Osteocyte (in vitro differentiated cells): ENCODE data around the gene RGS19. TPM values are rescaled to one million over a fixed set of nuclear protein-coding genes. Genes with fewer than 3 reads are reported as not detected.

Source experiments
- DNase-seq: peaks from one replicate; pipeline ENCODE4 v3.0.0; 2021; ENCODE audit warnings: mixed read lengths; ENCODE audit not compliant: unreplicated experiment; ENCODE audit errors: extremely low spot score
- H3K27ac Mint-ChIP-seq: one replicate; pipeline ENCODE4 v1.8.0; 2021; ENCODE audit warnings: mild to moderate bottlenecking, mixed read lengths; ENCODE audit not compliant: unreplicated experiment
- H3K27me3 Mint-ChIP-seq: one replicate; pipeline ENCODE4 v1.8.0; 2021; ENCODE audit warnings: mixed read lengths; ENCODE audit not compliant: unreplicated experiment
- H3K36me3 Mint-ChIP-seq: one replicate; pipeline ENCODE4 v1.8.0; 2021; ENCODE audit warnings: mixed read lengths; ENCODE audit not compliant: unreplicated experiment
- H3K4me1 Mint-ChIP-seq: one replicate; pipeline ENCODE4 v1.8.0; 2021; ENCODE audit warnings: mixed read lengths; ENCODE audit not compliant: unreplicated experiment
- H3K4me3 Mint-ChIP-seq: one replicate; pipeline ENCODE4 v1.8.0; 2021; ENCODE audit warnings: mild to moderate bottlenecking, moderate library complexity, mixed read lengths; ENCODE audit not compliant: unreplicated experiment
- H3K9me3 Mint-ChIP-seq: one replicate; pipeline ENCODE4 v1.8.0; 2021; ENCODE audit warnings: mixed read lengths; ENCODE audit not compliant: unreplicated experiment
- CTCF ChIP-seq: fragments of 200-600 bp; sonication (generic); IDR thresholded peaks from 2 replicates; pipeline ENCODE4 v1.5.0; 2021; ENCODE audit warnings: antibody characterized with exemption, mild to moderate bottlenecking, moderate library complexity
- total RNA-seq: library from RNA; stranded (reverse); gene quantifications from 2 replicates; pipeline ENCODE4 v1.2.1, GENCODE V29; 2021

RGS19 gene
- total RNA-seq, 1 donor from 2014 or later: 8.0 TPM

- Mint-ChIP-seq H3K27ac (no peak overlapping the region), H3K9me3 (no peaks in the 10 kb centered on the region), H3K36me3 (no peaks in the 10 kb centered on the region), H3K4me3 (no peak overlapping the region), H3K4me1 (peaks cover 38% of the 10 kb centered on the region), H3K27me3 (peaks cover 9% of the 10 kb centered on the region)
- DNase-seq: no peak
- TF ChIP-seq CTCF: no peak
Observed at GRCh38 chr20:64040231-64041039, 38.9 kb downstream of the RGS19 start.

DNA sequence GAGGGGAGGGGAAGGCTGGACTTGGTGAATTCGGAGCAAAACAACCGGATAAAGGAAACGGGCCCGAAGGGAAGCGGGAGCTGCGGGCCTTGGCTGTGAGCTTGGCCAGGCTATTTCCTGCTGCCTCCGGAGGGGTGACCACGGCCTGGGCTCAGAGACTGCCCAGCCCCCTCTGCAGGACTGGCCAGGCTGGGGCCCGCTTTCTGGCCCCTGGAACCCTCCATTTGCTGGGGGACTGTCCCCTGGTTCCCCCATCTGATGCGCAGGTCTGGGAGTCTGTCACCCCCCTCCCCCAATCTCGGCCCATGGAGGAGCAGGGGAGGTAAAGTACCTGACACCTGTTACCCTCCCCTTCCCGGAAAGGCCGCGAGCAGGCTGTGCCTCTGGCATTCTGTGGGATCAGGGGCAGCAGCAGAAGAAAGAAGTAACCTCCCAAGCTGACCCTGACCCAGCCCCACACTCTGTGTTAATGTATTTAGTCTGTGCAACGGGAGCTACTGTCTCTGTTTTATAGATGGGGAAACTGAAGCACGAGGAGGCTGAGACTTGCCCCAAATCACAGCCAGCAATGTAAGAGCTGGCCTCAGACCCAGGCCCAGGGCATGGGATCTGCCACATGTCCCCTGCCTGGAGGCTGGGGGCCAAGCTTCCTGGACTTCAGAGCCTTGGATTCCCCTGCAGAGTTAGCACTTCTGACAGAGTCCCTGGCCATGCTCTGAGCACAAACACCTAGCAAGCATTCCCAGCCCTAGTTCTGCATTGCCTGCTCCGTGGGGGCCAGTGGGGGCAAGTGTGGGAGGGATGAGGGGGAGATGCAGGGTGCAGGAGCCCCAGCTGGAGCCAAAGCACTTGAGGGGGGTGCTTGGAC lies 39.8 kb downstream of the RGS19 start:
- DNase-seq: no peak
- Mint-ChIP-seq H3K4me3 (peak overlapping the region; percentile 65), H3K36me3 (peaks cover 3% of the 10 kb centered on the region), H3K27me3 (peaks cover 9% of the 10 kb centered on the region), H3K4me1 (peaks cover 29% of the 10 kb centered on the region), H3K9me3 (no peaks in the 10 kb centered on the region), H3K27ac (no peak overlapping the region)
- TF ChIP-seq CTCF: no peak

- peak; percentile 82 for TF ChIP-seq CTCF
- H3K4me1 Mint-ChIP-seq: peaks cover 23% of the 10 kb centered on the region
- peaks cover 9% of the 10 kb centered on the region for H3K27me3 Mint-ChIP-seq
- peaks cover 3% of the 10 kb centered on the region for H3K36me3 Mint-ChIP-seq
- no peaks in the 10 kb centered on the region for H3K9me3 Mint-ChIP-seq
- DNase-seq: no peak
- H3K27ac Mint-ChIP-seq: no peak overlapping the region
- peak overlapping the region; percentile 65 for H3K4me3 Mint-ChIP-seq
Observed at GRCh38 chr20:64038565-64039292, 40.6 kb downstream of the RGS19 start.

- DNase-seq: no peak
- TF ChIP-seq CTCF: no peak
- Mint-ChIP-seq H3K4me1 (peaks cover 19% of the 10 kb centered on the region), H3K27me3 (peaks cover 9% of the 10 kb centered on the region), H3K9me3 (no peaks in the 10 kb centered on the region), H3K36me3 (peaks cover 6% of the 10 kb centered on the region), H3K27ac (no peak overlapping the region), H3K4me3 (no peak overlapping the region)
Observed at GRCh38 chr20:64038224-64038564, 41.1 kb downstream of the RGS19 start.
